DOHH2 (cell line): ENCODE measurements around the gene PRRT3.

ENCODE experiments used
- CTCF ChIP-seq: fragments of 200-600 bp; sonication (generic); IDR thresholded peaks from one replicate; pipeline ENCODE4 v1.5.1; 2014; ENCODE audit warnings: antibody characterized with exemption, mild to moderate bottlenecking, low read depth, low read length; ENCODE audit not compliant: poor library complexity, severe bottlenecking
- EZH2phosphoT487 ChIP-seq: fragments of 200-600 bp; sonication (generic); IDR thresholded peaks from 2 replicates; pipeline ENCODE4 v1.6.1; 2017; ENCODE audit warnings: borderline replicate concordance, mild to moderate bottlenecking, antibody characterized with exemption, low read length, moderate library complexity, mixed read lengths

DNA sequence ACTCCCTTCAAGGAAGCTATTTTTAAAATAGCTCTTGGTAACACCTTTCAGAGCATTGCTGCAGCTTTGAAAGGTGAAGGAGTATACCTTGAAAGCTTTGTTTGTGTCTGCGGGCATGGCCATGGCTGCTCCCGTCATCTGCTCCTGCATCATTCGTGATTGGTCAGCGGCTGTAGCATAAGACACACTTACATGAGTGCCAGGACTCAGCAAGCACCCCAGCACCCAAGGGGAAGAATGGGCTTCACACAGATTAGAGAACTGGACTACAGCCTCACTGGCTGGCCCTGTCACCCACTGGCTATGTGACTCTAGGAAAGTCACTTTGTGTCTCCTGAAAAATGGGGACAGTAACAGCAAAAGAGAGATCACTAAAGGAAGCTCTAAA lies 17.4 kb upstream of the PRRT3 start:
- TF ChIP-seq CTCF = no peak
- no peak for TF ChIP-seq EZH2phosphoT487
